ENCODE results near the gene ROR1. TPM values are rescaled to one million over a fixed set of nuclear protein-coding genes. Genes with fewer than 3 reads are reported as not detected.

Gene ROR1
- total RNA-seq, 1 experiment from 2014 or later, result 33.8 TPM

DNA sequence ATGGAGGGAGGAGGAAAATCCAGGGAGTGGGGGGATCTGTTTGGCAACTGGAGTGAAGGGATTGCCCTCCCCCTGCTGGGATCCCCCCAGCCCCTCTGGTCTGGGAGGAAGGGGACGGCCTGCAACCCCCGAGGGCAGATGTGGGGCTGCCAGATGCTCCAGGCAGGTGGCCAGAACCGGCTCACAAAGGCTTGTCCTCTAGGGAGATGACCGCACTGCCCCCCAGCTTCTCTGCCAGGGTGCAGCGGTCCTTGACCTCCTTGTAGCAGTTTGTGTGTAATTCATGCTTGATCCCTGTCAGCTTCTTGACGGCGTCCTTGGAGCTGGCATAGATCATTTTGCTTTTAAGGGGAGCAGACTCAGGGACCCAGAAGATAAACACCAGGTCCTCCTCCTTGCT, 69.2 kb downstream of the ROR1 start:
- peaks cover 51% of the 10 kb centered on the region for H3K4me1 Mint-ChIP-seq (ENCODE audit: low read depth, unreplicated experiment)

DNA sequence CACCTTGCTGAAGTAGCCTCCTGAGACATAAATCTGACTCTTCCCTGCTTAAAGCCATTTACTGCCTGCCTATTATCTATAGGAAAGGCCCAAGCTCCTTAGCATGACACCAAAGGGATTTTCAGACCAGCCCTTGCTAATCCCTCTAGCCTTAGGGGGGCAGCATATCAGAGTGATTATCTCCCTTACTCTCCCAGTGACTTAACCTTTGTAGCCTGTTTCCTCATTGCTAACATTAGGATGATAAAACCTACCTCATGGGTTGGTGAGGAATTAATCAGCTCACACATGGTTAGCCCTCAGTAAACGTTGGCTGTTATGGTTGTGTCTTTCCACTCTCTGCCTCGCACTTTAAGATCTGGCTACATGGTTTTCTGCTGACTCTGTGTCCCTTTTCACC, 70.1 kb downstream of the ROR1 start:
- Mint-ChIP-seq H3K36me3 (ENCODE audit: insufficient read depth, unreplicated experiment) (no peaks in the 10 kb centered on the region), H3K27ac (ENCODE audit: unreplicated experiment) (no peak overlapping the region), H3K4me3 (ENCODE audit: low read depth, unreplicated experiment) (no peak overlapping the region), H3K4me1 (ENCODE audit: low read depth, unreplicated experiment) (peaks cover 49% of the 10 kb centered on the region), H3K27me3 (ENCODE audit: unreplicated experiment) (no peaks in the 10 kb centered on the region), H3K9me3 (ENCODE audit: low read depth, unreplicated experiment) (no peaks in the 10 kb centered on the region)
- intact Hi-C loops (cut with micrococcal nuclease; ENCODE audit: unreplicated experiment), result no loop called here
- TF ChIP-seq, protein P1, sequence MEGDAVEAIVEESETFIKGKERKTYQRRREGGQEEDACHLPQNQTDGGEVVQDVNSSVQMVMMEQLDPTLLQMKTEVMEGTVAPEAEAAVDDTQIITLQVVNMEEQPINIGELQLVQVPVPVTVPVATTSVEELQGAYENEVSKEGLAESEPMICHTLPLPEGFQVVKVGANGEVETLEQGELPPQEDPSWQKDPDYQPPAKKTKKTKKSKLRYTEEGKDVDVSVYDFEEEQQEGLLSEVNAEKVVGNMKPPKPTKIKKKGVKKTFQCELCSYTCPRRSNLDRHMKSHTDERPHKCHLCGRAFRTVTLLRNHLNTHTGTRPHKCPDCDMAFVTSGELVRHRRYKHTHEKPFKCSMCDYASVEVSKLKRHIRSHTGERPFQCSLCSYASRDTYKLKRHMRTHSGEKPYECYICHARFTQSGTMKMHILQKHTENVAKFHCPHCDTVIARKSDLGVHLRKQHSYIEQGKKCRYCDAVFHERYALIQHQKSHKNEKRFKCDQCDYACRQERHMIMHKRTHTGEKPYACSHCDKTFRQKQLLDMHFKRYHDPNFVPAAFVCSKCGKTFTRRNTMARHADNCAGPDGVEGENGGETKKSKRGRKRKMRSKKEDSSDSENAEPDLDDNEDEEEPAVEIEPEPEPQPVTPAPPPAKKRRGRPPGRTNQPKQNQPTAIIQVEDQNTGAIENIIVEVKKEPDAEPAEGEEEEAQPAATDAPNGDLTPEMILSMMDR (IDR thresholded peaks at IDR 0.05; ENCODE audit: unreplicated experiment), result no peak
- no peak for DNase-seq
- CTCF ChIA-PET, result interaction anchor here (0.5 to 1.2 kb wide), 3 partner anchors 10 to 152 kb away, joined by 3 to 6 read pairs (median 4); no protein-coding TSS in a partner anchor
- no TSS peak for BruUV-seq (replicated peaks)

More for the DNA sequence above, 69.2 kb downstream of the ROR1 start:
- H3K36me3 Mint-ChIP-seq (ENCODE audit: insufficient read depth, unreplicated experiment), result no peaks in the 10 kb centered on the region
- CTCF ChIA-PET, result no interaction called here
- H3K4me3 Mint-ChIP-seq (ENCODE audit: low read depth, unreplicated experiment), result no peak overlapping the region
- intact Hi-C loops (cut with micrococcal nuclease; ENCODE audit: unreplicated experiment), result no loop called here
- H3K9me3 Mint-ChIP-seq (ENCODE audit: low read depth, unreplicated experiment), result no peaks in the 10 kb centered on the region
- no peak overlapping the region for H3K27ac Mint-ChIP-seq (ENCODE audit: unreplicated experiment)
- DNase-seq, result no peak
- no peaks in the 10 kb centered on the region for H3K27me3 Mint-ChIP-seq (ENCODE audit: unreplicated experiment)
- no TSS peak for BruUV-seq (replicated peaks)
- TF ChIP-seq, protein P1 (IDR thresholded peaks at IDR 0.05; ENCODE audit: unreplicated experiment), result no peak

DNA sequence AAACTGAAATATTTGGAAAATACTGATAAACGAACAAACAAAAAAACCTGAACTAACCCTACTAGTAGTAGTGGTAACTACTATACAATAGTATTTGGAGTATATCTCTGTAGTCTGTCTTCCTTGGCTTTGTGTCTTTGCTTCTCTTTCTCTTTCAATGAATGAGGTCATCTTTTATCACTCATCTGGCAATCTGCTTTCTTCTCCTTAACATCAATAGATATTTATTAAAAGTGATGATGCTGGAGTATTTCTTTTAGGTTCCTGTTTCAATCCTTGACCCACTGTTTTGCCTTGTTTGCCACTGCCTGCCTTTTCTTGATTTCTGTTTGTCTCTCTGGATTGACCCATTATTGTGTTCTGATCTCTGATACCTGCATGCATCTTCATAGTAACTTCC, 71.5 kb downstream of the ROR1 start:
- no TSS peak for BruUV-seq (replicated peaks)
- TF ChIP-seq, protein P1 (IDR thresholded peaks at IDR 0.05; ENCODE audit: unreplicated experiment), result no peak
- Mint-ChIP-seq H3K27ac (ENCODE audit: unreplicated experiment) (no peak overlapping the region), H3K9me3 (ENCODE audit: low read depth, unreplicated experiment) (no peaks in the 10 kb centered on the region), H3K4me1 (ENCODE audit: low read depth, unreplicated experiment) (peaks cover 54% of the 10 kb centered on the region), H3K4me3 (ENCODE audit: low read depth, unreplicated experiment) (no peak overlapping the region), H3K36me3 (ENCODE audit: insufficient read depth, unreplicated experiment) (no peaks in the 10 kb centered on the region), H3K27me3 (ENCODE audit: unreplicated experiment) (no peaks in the 10 kb centered on the region)
- no peak for DNase-seq
- CTCF ChIA-PET, result no interaction called here
- intact Hi-C loops (cut with micrococcal nuclease; ENCODE audit: unreplicated experiment), result no loop called here

DNA sequence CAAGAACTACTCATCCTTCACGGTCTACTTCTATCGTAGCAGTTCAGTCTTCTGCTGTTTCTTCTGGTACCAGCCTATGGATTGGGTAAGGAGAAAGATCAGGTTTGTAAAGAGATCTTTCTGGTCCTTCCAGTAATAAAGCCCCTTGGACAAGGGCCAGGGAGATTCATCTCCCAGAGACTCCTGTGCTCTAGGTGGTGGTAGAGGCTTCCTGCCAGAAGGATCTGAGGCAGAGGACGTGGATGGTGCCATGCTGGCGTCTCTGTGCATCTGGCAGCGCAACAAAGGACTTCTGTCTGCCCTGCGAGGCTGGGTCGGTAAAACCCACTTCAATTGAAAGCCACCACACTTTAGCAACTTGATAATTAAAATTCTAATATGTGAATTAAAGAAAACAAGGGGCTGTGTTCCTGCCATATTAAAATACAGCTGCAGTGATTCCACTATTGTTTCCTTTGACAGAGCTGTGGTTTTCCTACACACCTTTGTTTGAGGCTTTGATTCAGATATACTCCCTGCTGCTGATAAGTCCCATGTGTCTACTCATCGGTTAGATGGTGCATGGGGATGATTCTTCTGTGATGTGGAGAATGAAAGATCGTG, 73.6 kb downstream of the ROR1 start:
- DNase-seq, result no peak

More for the DNA sequence above, 73.6 kb downstream of the ROR1 start:
- intact Hi-C loops (cut with micrococcal nuclease; ENCODE audit: unreplicated experiment), result no loop called here
- TF ChIP-seq, protein P1 (IDR thresholded peaks at IDR 0.05; ENCODE audit: unreplicated experiment), result no peak
- CTCF ChIA-PET, result no interaction called here
- H3K36me3 Mint-ChIP-seq (ENCODE audit: insufficient read depth, unreplicated experiment), result no peaks in the 10 kb centered on the region
- no peak overlapping the region for H3K27ac Mint-ChIP-seq (ENCODE audit: unreplicated experiment)
- no peaks in the 10 kb centered on the region for H3K27me3 Mint-ChIP-seq (ENCODE audit: unreplicated experiment)
- peaks cover 49% of the 10 kb centered on the region for H3K4me1 Mint-ChIP-seq (ENCODE audit: low read depth, unreplicated experiment)
- H3K4me3 Mint-ChIP-seq (ENCODE audit: low read depth, unreplicated experiment), result no peak overlapping the region
- no peaks in the 10 kb centered on the region for H3K9me3 Mint-ChIP-seq (ENCODE audit: low read depth, unreplicated experiment)
- BruUV-seq (replicated peaks), result no TSS peak

Measured in Calu3 (cell line).